Gastrocnemius medialis (tissue), 4 donors: ENCODE results near the gene GABBR1.

Source experiments
- CTCF ChIP-seq, 5 experiments: fragments of 450-650 bp in 3 of 5; fragments of 200-600 bp in 2 of 5; sonication (generic) in 2 of 5; IDR thresholded peaks in 4 of 5; conservative IDR thresholded peaks in 1 of 5; 1 replicate in 4 of 5; 2 replicates in 1 of 5; pipeline ENCODE4 v1.5.1; 2016 to 2019; ENCODE audit warnings: antibody characterized with exemption in 5 of 5, mild to moderate bottlenecking in 3 of 5, moderate library complexity in 3 of 5
- POLR2A ChIP-seq, 2 donors: fragments of 450-650 bp; IDR thresholded peaks; one replicate each; pipeline ENCODE4 v1.6.1; 2017; ENCODE audit warnings: antibody characterized with exemption in 2 of 2, mild to moderate bottlenecking in 2 of 2, moderate library complexity in 2 of 2

GRCh38 chr6:29603456-29603855 is 29.5 kb downstream of the GABBR1 start:
- TF ChIP-seq CTCF (IDR thresholded peaks at IDR 0.05 in 4 of 5, conservative IDR thresholded peaks at IDR 0.05 in 1 of 5) (no peak), POLR2A (IDR thresholded peaks at IDR 0.05) (no peak)
